Keratinocyte (primary cell): ENCODE data around the gene MFAP3L. TPM values are rescaled to one million over a fixed set of nuclear protein-coding genes. Genes with fewer than 3 reads are reported as not detected.

Source experiments
- DNase-seq: peaks from one replicate; pipeline ENCODE4 v3.0.0-alpha.2; 2011; ENCODE audit warnings: low read depth, missing footprints, low spot score
- FAIRE-seq: peaks from 2 replicates; lab custom pipeline; 2011; peaks lifted over from hg19 to GRCh38; lab: Jason Lieb, UNC
- H2AFZ ChIP-seq: 2 replicates; pipeline ENCODE4 v1.6.0; 2012; ENCODE audit warnings: low read length, control low read depth, inconsistent platforms; ENCODE audit not compliant: control insufficient read depth
- H3K27ac ChIP-seq: 2 replicates; pipeline ENCODE4 v1.5.1; 2011; ENCODE audit warnings: low read length; ENCODE audit not compliant: control insufficient read depth, insufficient read depth
- H3K27me3 ChIP-seq: 3 replicates; pipeline ENCODE4 v1.6.0; 2011; ENCODE audit warnings: low read length; ENCODE audit not compliant: control insufficient read depth, insufficient read depth; ENCODE audit errors: extremely low read depth
- H3K36me3 ChIP-seq, 2 experiments: 2 replicates in 1 of 2; 3 replicates in 1 of 2; pipeline ENCODE4 v1.5.1; 2011; ENCODE audit warnings: low read length in 2 of 2, mild to moderate bottlenecking in 1 of 2; ENCODE audit not compliant: control insufficient read depth in 2 of 2, insufficient read depth in 2 of 2; ENCODE audit errors: extremely low read depth in 1 of 2
- H3K4me1 ChIP-seq: 3 replicates; pipeline ENCODE4 v1.5.1; 2011; ENCODE audit warnings: low read length; ENCODE audit not compliant: control insufficient read depth, insufficient read depth; ENCODE audit errors: extremely low read depth
- H3K4me2 ChIP-seq: 3 replicates; pipeline ENCODE4 v1.6.0; 2011; ENCODE audit warnings: low read depth, low read length; ENCODE audit not compliant: control insufficient read depth, insufficient read depth; ENCODE audit errors: extremely low read depth
- H3K4me3 ChIP-seq, 3 experiments: fragments of 200-600 bp in 1 of 3; sonication (generic) in 1 of 3; 2 replicates in 2 of 3; 3 replicates in 1 of 3; pipeline ENCODE4 v1.5.1; 2011 to 2016; ENCODE audit warnings: low read length in 3 of 3, mild to moderate bottlenecking in 3 of 3, control low read depth in 2 of 3, inconsistent platforms in 1 of 3, low read depth in 1 of 3, mixed read lengths in 1 of 3, mixed run types in 1 of 3, moderate library complexity in 1 of 3; ENCODE audit not compliant: control insufficient read depth in 2 of 3, insufficient read depth in 2 of 3; ENCODE audit errors: extremely low read depth in 1 of 3
- H3K79me2 ChIP-seq: 2 replicates; pipeline ENCODE4 v1.6.0; 2012; ENCODE audit warnings: low read length; ENCODE audit not compliant: control insufficient read depth, insufficient read depth
- H3K9ac ChIP-seq: 3 replicates; pipeline ENCODE4 v1.6.0; 2011; ENCODE audit warnings: low read length; ENCODE audit not compliant: control insufficient read depth, insufficient read depth; ENCODE audit errors: extremely low read depth
- H3K9me1 ChIP-seq: 3 replicates; pipeline ENCODE4 v1.6.0; 2011; ENCODE audit warnings: low read length; ENCODE audit not compliant: control insufficient read depth, insufficient read depth; ENCODE audit errors: extremely low read depth
- H3K9me3 ChIP-seq: 2 replicates; pipeline ENCODE4 v1.5.1; 2012; ENCODE audit warnings: low read depth, low read length; ENCODE audit not compliant: control insufficient read depth
- H4K20me1 ChIP-seq: 3 replicates; pipeline ENCODE4 v1.6.0; 2011; ENCODE audit warnings: low read length; ENCODE audit not compliant: control insufficient read depth, insufficient read depth; ENCODE audit errors: extremely low read depth
- EZH2 ChIP-seq: IDR thresholded peaks from one replicate; pipeline ENCODE4 v1.6.1; 2012; ENCODE audit warnings: inconsistent platforms, mild to moderate bottlenecking, low read length, moderate library complexity
- dilution Hi-C: fragments of 300-500 bp; cut with MboI; formaldehyde crosslinking; loops from one replicate; pipeline ENCODE4 v1.7.0; 2020; ENCODE audit warnings: low sequenced_read_pairs; ENCODE audit not compliant: extremely low pct_ligation_motif_present
- polyA plus RNA-seq, 5 experiments: library from polyadenylated mRNA; depleted of rRNA in 3 of 5; stranded (reverse) in 3 of 5; stranded (forward) in 1 of 5; unstranded in 1 of 5; fragments of >200 nt; gene quantifications; 1 replicate in 1 of 5; 2 replicates in 3 of 5; 3 replicates in 1 of 5; pipeline versions ENCODE4 v1.2.1 to v1.2.3, GENCODE V29; 2011 to 2012; ENCODE audit warnings: missing spikeins in 2 of 5, low read depth in 1 of 5, low replicate concordance in 1 of 5
- TF ChIP-seq, protein P1 (sequence below), 3 experiments: IDR thresholded peaks in 1 of 3; conservative IDR thresholded peaks in 1 of 3; optimal IDR thresholded peaks in 1 of 3; 2 replicates in 2 of 3; 3 replicates in 1 of 3; pipeline versions ENCODE3 to v1.5.1; 2011; ENCODE audit warnings: low read length in 3 of 3, mild to moderate bottlenecking in 3 of 3, moderate library complexity in 2 of 3, control low read depth in 1 of 3, inconsistent platforms in 1 of 3; ENCODE audit not compliant: insufficient read depth in 2 of 3; ENCODE audit errors: extremely low read depth in 1 of 3

Gene MFAP3L
- polyA plus RNA-seq, 1 donor (not counting 4 experiments of a cell fraction or from before 2014, with no cell fraction given) = 7.6 TPM

DNA sequence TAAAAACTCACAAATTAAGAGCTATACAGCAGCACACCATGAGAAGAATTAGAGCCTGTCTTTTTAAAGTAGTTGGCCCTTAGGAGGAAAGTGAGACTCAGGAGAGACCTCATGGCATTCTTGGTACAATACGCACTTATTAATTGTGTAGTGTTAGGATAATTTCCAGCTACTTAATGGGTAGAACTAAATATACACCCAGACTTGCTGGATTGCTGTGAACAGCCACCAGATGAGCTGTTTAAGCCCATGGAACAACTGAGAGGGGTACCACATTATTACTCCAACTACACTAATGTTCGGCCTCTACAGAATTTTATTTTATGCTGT, 13.6 kb downstream of the MFAP3L start:
- Histone ChIP-seq H4K20me1 (no peaks in the 10 kb centered on the region), H3K4me1 (no peaks in the 10 kb centered on the region), H3K27me3 (no peaks in the 10 kb centered on the region), H3K9ac (no peak overlapping the region), H3K9me1 (no peaks in the 10 kb centered on the region), H3K36me3 (no peaks in the 10 kb centered on the region), H3K4me3 (no peak overlapping the region), H3K27ac (no peak overlapping the region), H3K9me3 (no peaks in the 10 kb centered on the region), H3K79me2 (no peaks in the 10 kb centered on the region), H2AFZ (no peak overlapping the region), H3K4me2 (no peak overlapping the region)
- TF ChIP-seq, protein P1, sequence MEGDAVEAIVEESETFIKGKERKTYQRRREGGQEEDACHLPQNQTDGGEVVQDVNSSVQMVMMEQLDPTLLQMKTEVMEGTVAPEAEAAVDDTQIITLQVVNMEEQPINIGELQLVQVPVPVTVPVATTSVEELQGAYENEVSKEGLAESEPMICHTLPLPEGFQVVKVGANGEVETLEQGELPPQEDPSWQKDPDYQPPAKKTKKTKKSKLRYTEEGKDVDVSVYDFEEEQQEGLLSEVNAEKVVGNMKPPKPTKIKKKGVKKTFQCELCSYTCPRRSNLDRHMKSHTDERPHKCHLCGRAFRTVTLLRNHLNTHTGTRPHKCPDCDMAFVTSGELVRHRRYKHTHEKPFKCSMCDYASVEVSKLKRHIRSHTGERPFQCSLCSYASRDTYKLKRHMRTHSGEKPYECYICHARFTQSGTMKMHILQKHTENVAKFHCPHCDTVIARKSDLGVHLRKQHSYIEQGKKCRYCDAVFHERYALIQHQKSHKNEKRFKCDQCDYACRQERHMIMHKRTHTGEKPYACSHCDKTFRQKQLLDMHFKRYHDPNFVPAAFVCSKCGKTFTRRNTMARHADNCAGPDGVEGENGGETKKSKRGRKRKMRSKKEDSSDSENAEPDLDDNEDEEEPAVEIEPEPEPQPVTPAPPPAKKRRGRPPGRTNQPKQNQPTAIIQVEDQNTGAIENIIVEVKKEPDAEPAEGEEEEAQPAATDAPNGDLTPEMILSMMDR (optimal IDR thresholded peaks at IDR 0.05 in 1 of 3, IDR thresholded peaks at IDR 0.05 in 1 of 3, conservative IDR thresholded peaks at IDR 0.05 in 1 of 3; ENCODE audit: extremely low read depth in 1 of 3, insufficient read depth in 2 of 3, low read length in 3 of 3) = no peak
- TF ChIP-seq EZH2 = no peak
- dilution Hi-C loops = no loop called here
- no peak for DNase-seq
- no peak for FAIRE-seq

DNA sequence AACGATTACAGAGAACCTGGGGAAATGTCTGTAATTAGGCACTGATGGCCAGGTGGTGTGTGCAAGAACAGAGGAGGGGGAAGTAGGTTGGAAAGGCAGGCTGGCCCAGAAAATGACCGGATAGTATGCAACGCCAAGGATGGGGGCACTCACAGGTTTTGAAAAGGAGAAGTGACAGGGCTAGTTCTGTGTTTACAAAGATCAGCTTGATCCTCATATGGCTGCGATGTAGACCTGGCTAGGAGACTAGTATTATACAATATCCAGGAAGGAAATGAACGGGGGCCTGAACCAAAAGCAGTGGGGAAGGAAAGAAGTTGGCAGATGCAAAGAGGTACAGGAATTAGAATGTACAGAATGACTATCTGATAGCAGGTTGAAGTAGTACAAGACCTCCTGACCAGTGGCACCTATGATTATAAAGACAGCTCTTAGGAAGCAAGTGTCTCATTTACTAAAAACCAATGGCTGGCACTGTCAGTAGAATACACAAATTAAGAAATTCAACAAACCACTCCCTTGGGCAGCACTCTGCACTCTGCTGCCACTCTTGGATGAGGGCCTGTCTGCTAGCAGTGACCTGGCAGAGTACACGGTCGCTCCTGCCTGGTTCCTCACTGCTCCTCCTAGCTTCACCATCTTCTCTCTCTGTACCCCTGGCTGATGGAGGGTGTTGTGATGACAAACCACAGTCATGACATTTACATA, 14.1 kb downstream of the MFAP3L start:
- Histone ChIP-seq H3K4me1 (no peaks in the 10 kb centered on the region), H3K9ac (no peak overlapping the region), H3K27ac (no peak overlapping the region), H3K9me1 (no peaks in the 10 kb centered on the region), H4K20me1 (no peaks in the 10 kb centered on the region), H3K27me3 (no peaks in the 10 kb centered on the region), H3K4me2 (no peak overlapping the region), H2AFZ (no peak overlapping the region), H3K79me2 (no peaks in the 10 kb centered on the region), H3K9me3 (no peaks in the 10 kb centered on the region), H3K4me3 (no peak overlapping the region), H3K36me3 (no peaks in the 10 kb centered on the region)
- dilution Hi-C loops = no loop called here
- DNase-seq = no peak
- TF ChIP-seq EZH2 = no peak
- TF ChIP-seq, protein P1 (optimal IDR thresholded peaks at IDR 0.05 in 1 of 3, IDR thresholded peaks at IDR 0.05 in 1 of 3, conservative IDR thresholded peaks at IDR 0.05 in 1 of 3; ENCODE audit: extremely low read depth in 1 of 3, insufficient read depth in 2 of 3, low read length in 3 of 3) = no peak
- FAIRE-seq = no peak
